H9 (cell line): ENCODE data around the gene NUP214. TPM values are rescaled to one million over a fixed set of nuclear protein-coding genes. Genes with fewer than 3 reads are reported as not detected.
A peak's percentile ranks its signal among the peaks of the same experiment; 100 is the strongest.

Source experiments
- DNase-seq: peaks from one replicate; pipeline ENCODE4 v3.0.0-alpha.2; 2017
- H2AFZ ChIP-seq: one replicate; pipeline ENCODE4 v1.6.1; 2013; ENCODE audit warnings: mild to moderate bottlenecking, low read length, control low read depth, moderate library complexity
- H2AK5ac ChIP-seq: 2 replicates; pipeline ENCODE4 v1.6.1; 2013; ENCODE audit warnings: low read length, control low read depth, mixed read lengths; ENCODE audit not compliant: insufficient read length
- H2BK120ac ChIP-seq: one replicate; pipeline ENCODE4 v1.6.1; 2013; ENCODE audit warnings: low read depth, mild to moderate bottlenecking, low read length, control low read depth, inconsistent platforms; ENCODE audit not compliant: poor library complexity, severe bottlenecking
- H2BK12ac ChIP-seq: 2 replicates; pipeline ENCODE4 v1.6.1; 2013; ENCODE audit warnings: low read length, control low read depth, mixed read lengths, low read depth; ENCODE audit not compliant: insufficient read length
- H2BK15ac ChIP-seq: 2 replicates; pipeline ENCODE4 v1.6.1; 2013; ENCODE audit warnings: low read depth, low read length, control low read depth
- H2BK20ac ChIP-seq: one replicate; pipeline ENCODE4 v1.6.1; 2013; ENCODE audit warnings: low read depth, mild to moderate bottlenecking, low read length, control low read depth, inconsistent platforms; ENCODE audit not compliant: poor library complexity, severe bottlenecking
- H2BK5ac ChIP-seq: 2 replicates; pipeline ENCODE4 v1.6.1; 2013; ENCODE audit warnings: low read length, control low read depth, mixed read lengths; ENCODE audit not compliant: insufficient read length
- H3K14ac ChIP-seq: 2 replicates; pipeline ENCODE4 v1.6.1; 2013; ENCODE audit warnings: low read length, control low read depth; ENCODE audit not compliant: insufficient read depth
- H3K18ac ChIP-seq: 2 replicates; pipeline ENCODE4 v1.6.1; 2013; ENCODE audit warnings: low read depth, mild to moderate bottlenecking, mixed read lengths, low read length, control low read depth; ENCODE audit not compliant: insufficient read length
- H3K23ac ChIP-seq: 2 replicates; pipeline ENCODE4 v1.6.1; 2013; ENCODE audit warnings: low read length, control low read depth, mixed read lengths, low read depth; ENCODE audit not compliant: insufficient read length
- H3K23me2 ChIP-seq: 2 replicates; pipeline ENCODE4 v1.6.1; 2013; ENCODE audit warnings: low read depth, mild to moderate bottlenecking, mixed read lengths, low read length, control low read depth; ENCODE audit not compliant: insufficient read length, poor library complexity, severe bottlenecking
- H3K27ac ChIP-seq: 2 replicates; pipeline ENCODE4 v1.5.1; 2013; ENCODE audit warnings: low read length, control low read depth, mixed read lengths, low read depth; ENCODE audit not compliant: insufficient read length
- H3K27me3 ChIP-seq: 2 replicates; pipeline ENCODE4 v1.6.1; 2013; ENCODE audit warnings: low read length, control low read depth, inconsistent platforms; ENCODE audit not compliant: insufficient read depth
- H3K4ac ChIP-seq: 2 replicates; pipeline ENCODE4 v1.6.1; 2013; ENCODE audit warnings: low read depth, mild to moderate bottlenecking, control low read depth, inconsistent platforms, low read length, moderate library complexity
- H3K4me1 ChIP-seq: 2 replicates; pipeline ENCODE4 v1.6.1; 2013; ENCODE audit warnings: low read length, control low read depth, inconsistent platforms; ENCODE audit not compliant: insufficient read depth
- H3K4me2 ChIP-seq: 2 replicates; pipeline ENCODE4 v1.6.1; 2013; ENCODE audit warnings: low read length, control low read depth, mixed read lengths; ENCODE audit not compliant: insufficient read length, insufficient read depth
- H3K56ac ChIP-seq: 2 replicates; pipeline ENCODE4 v1.6.1; 2013; ENCODE audit warnings: low read depth, mild to moderate bottlenecking, mixed read lengths, low read length, control low read depth; ENCODE audit not compliant: insufficient read length
- H3K79me1 ChIP-seq: 2 replicates; pipeline ENCODE4 v1.6.1; 2013; ENCODE audit warnings: low read depth, mild to moderate bottlenecking, moderate library complexity, low read length, control low read depth, inconsistent platforms; ENCODE audit not compliant: insufficient read depth, poor library complexity, severe bottlenecking
- H3K79me2 ChIP-seq: 2 replicates; pipeline ENCODE4 v1.6.1; 2013; ENCODE audit warnings: low read length, control low read depth, inconsistent platforms; ENCODE audit not compliant: insufficient read depth
- H3K9ac ChIP-seq: 2 replicates; pipeline ENCODE4 v1.6.1; 2013; ENCODE audit warnings: low read length, control low read depth, mixed read lengths; ENCODE audit not compliant: insufficient read length; ENCODE audit errors: extremely low read depth
- H3K9me3 ChIP-seq: one replicate; pipeline ENCODE4 v1.6.1; 2013; ENCODE audit warnings: low read depth, low read length, inconsistent platforms; ENCODE audit not compliant: control insufficient read depth
- H3T11ph ChIP-seq: one replicate; pipeline ENCODE4 v1.6.1; 2013; ENCODE audit warnings: mild to moderate bottlenecking, low read length, control low read depth, inconsistent platforms
- H4K20me1 ChIP-seq: one replicate; pipeline ENCODE4 v1.6.1; 2013; ENCODE audit not compliant: control insufficient read depth, insufficient read length, insufficient read depth
- H4K5ac ChIP-seq: 2 replicates; pipeline ENCODE4 v1.6.1; 2013; ENCODE audit warnings: low read depth, mild to moderate bottlenecking, mixed read lengths, low read length, control low read depth; ENCODE audit not compliant: insufficient read length
- H4K8ac ChIP-seq: replicated peaks from 2 replicates; pipeline ENCODE4 v1.6.1; 2013; ENCODE audit warnings: low read length, control low read depth, mixed read lengths, low read depth; ENCODE audit not compliant: insufficient read length
- H4K91ac ChIP-seq: 2 replicates; pipeline ENCODE4 v1.6.1; 2013; ENCODE audit warnings: low read depth, mild to moderate bottlenecking, moderate library complexity, mixed read lengths, low read length, control low read depth; ENCODE audit not compliant: insufficient read length
- H3K27ac Mint-ChIP-seq, 3 experiments: 2 replicates in 2 of 3; 3 replicates in 1 of 3; pipeline ENCODE4 v1.8.0; 2020 to 2021; ENCODE audit warnings: mixed read lengths in 3 of 3, mild to moderate bottlenecking in 1 of 3, moderate library complexity in 1 of 3
- H3K27me3 Mint-ChIP-seq: 2 replicates; pipeline ENCODE4 v1.8.0; 2021; ENCODE audit warnings: low read depth, mild to moderate bottlenecking, moderate library complexity, mixed read lengths
- H3K36me3 Mint-ChIP-seq, 3 experiments: 2 replicates in 2 of 3; 3 replicates in 1 of 3; pipeline ENCODE4 v1.8.0; 2020 to 2021; ENCODE audit warnings: low read depth in 3 of 3, mixed read lengths in 3 of 3; ENCODE audit not compliant: insufficient read depth in 1 of 3
- H3K4me1 Mint-ChIP-seq, 2 experiments: 2 replicates each; pipeline ENCODE4 v1.8.0; 2020; ENCODE audit warnings: mixed read lengths in 2 of 2
- H3K4me3 Mint-ChIP-seq, 2 experiments: 2 replicates in 1 of 2; 3 replicates in 1 of 2; pipeline ENCODE4 v1.8.0; 2020 to 2021; ENCODE audit warnings: mild to moderate bottlenecking in 2 of 2, mixed read lengths in 2 of 2, moderate library complexity in 1 of 2
- H3K9me3 Mint-ChIP-seq, 2 experiments: 2 replicates in 1 of 2; 3 replicates in 1 of 2; pipeline ENCODE4 v1.8.0; 2020; ENCODE audit warnings: mild to moderate bottlenecking in 2 of 2, mixed read lengths in 2 of 2, moderate library complexity in 1 of 2
- CTCF ChIP-seq: fragments of 200-600 bp; sonication (generic); conservative IDR thresholded peaks from 3 replicates; pipeline ENCODE4 v1.8.0; 2021; ENCODE audit warnings: antibody characterized with exemption, mild to moderate bottlenecking
- WGBS: extraction: QIAGEN DNeasy Blood & Tissue Kit; methylation state at CpG from one replicate; pipeline ENCODE4 v1.1.7; 2013; ENCODE audit warnings: missing lambda C conversion rate, low lambda C conversion rate, mixed read lengths; ENCODE audit not compliant: insufficient read length; ENCODE audit errors: extremely low coverage; 5-methylcytosine and 5-hydroxymethylcytosine counted together
- total RNA-seq: library from RNA; stranded (reverse); gene quantifications from 2 replicates; pipeline ENCODE4 v1.2.1, GENCODE V29; 2021

Gene NUP214
- total RNA-seq, 1 experiment from 2014 or later = 53.8 TPM

- Histone ChIP-seq H4K20me1 (no peaks in the 10 kb centered on the region), H3K9ac (no peak overlapping the region), H4K8ac (no peak overlapping the region), H2BK5ac (no peak overlapping the region), H3K9me3 (no peaks in the 10 kb centered on the region), H3K27me3 (no peaks in the 10 kb centered on the region), H3K56ac (no peak overlapping the region), H3T11ph (no peak overlapping the region), H2BK12ac (no peak overlapping the region), H4K5ac (no peak overlapping the region), H2AFZ (no peak overlapping the region), H2BK120ac (no peak overlapping the region), H3K23ac (no peak overlapping the region), H3K4ac (no peak overlapping the region), H3K27ac (no peak overlapping the region), H2BK15ac (no peak overlapping the region), H3K79me2 (no peaks in the 10 kb centered on the region), H3K23me2 (no peaks in the 10 kb centered on the region), H3K4me2 (no peak overlapping the region), H3K14ac (no peak overlapping the region), H2AK5ac (no peak overlapping the region), H3K4me1 (no peaks in the 10 kb centered on the region), H3K79me1 (no peaks in the 10 kb centered on the region), H3K18ac (no peak overlapping the region), H2BK20ac (no peak overlapping the region), H4K91ac (no peak overlapping the region)
- H3K4me3 Mint-ChIP-seq = no peak overlapping the region
- H3K4me1 Mint-ChIP-seq = peaks cover 0 to 11% of the 10 kb centered on the region in 2 experiments; a peak in 2 of 4 replicates
- peaks cover 30 to 92% (median 75%) of the 10 kb centered on the region in 3 experiments; a peak in 6 of 7 replicates for H3K36me3 Mint-ChIP-seq
- TF ChIP-seq CTCF = no peak
- H3K27ac Mint-ChIP-seq = peak overlapping the region in 1 of 3 experiments; percentile 24; a peak in 1 of 7 replicates
- H3K9me3 Mint-ChIP-seq = no peaks in the 10 kb centered on the region
- no CpG with 5 or more reads among the region's 3 CpGs for WGBS
- no peaks in the 10 kb centered on the region for H3K27me3 Mint-ChIP-seq
- no peak for DNase-seq
These were observed 16.8 kb downstream of the NUP214 start for GRCh38 chr9:131142160-131142559.
